ENCODE results near the gene WNK1.

Gene WNK1

GRCh38 chr12:951176-951575 lies 198.8 kb downstream of the WNK1 start:
- DNase-seq (ENCODE audit: low spot score): no peak

- no peak for DNase-seq (ENCODE audit: low spot score)
These were observed 201.4 kb downstream of the WNK1 start for GRCh38 chr12:953776-954175.

- no peak for DNase-seq (ENCODE audit: low spot score)
These were observed 202.4 kb downstream of the WNK1 start for GRCh38 chr12:954741-955140.

- DNase-seq (ENCODE audit: low spot score): no peak
These were observed 203.6 kb downstream of the WNK1 start for GRCh38 chr12:955939-956338.

- no peak for DNase-seq (ENCODE audit: low spot score)
These were observed 206.3 kb downstream of the WNK1 start for GRCh38 chr12:958588-959123.

Data from pons (tissue), 1 donor.